GM19239 (cell line): Measurements from ENCODE around the gene NAALADL2.
"Not testable (repeated sequence)": the region's sequence is repeated elsewhere in the genome, so short reads cannot be mapped to it uniquely, and the experiment has no call there.

Source experiments
- DNase-seq: peaks from one replicate; pipeline ENCODE4 v3.0.0; 2011; ENCODE audit warnings: low spot score; ENCODE audit not compliant: insufficient read length
- FAIRE-seq: peaks from 2 replicates; lab custom pipeline; 2011; peaks lifted over from hg19 to GRCh38; lab: Jason Lieb, UNC

The NAALADL2 gene

DNA sequence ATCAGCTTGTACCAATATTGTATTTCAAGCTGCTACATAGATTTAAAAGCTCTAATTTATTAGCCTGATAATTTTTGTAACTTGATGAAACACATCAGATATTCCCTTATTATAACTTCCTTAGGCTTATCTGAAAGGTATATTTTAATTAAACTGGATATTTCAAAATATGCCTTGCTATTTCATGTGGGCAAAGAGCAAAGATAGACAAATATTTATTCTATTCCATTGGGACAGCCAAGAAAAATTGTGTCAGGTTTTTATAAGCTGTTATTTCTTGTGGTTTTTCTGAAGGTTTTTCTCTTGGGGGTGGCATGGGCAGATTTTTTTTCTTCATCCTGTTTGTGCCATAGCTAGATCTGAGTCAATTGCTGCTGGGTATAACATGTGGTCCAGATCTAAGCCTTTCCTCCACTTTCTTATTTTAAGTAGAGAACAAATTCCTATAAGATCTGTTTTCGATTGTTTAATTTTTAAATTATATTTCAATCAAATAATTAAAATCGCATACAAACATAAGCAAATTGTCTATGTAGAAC is 249.5 kb downstream of the NAALADL2 start:
- FAIRE-seq (no peak), DNase-seq (no peak)

- no peak for DNase-seq
- no peak for FAIRE-seq
Measured at GRCh38 chr3:175111036-175111435, 251.9 kb downstream of the NAALADL2 start.

DNA sequence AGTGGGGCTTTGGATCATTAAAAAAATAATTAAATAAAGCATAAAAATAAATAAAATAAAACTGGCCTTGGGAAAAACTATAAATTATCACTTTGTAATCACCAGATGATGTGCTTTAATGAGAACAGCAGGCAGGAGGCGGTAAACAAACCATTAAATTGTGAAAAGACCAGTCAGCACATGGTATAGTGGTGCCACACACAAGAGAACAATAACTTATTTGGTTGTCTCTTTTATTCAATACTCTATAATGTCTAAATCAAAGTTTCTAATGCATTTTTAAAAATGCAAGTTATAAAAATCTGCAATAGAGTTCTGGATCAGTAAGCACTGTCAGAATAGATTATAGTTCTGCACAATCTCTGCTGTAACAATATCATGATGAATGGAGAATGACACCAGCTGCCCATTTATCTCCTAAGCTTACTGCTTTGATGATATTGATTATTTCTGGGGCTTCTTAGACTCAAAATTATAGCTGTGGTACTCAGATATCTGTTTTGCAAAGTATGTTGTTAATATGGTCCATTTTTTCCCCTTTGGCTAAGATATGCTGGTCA is 259.3 kb downstream of the NAALADL2 start:
- FAIRE-seq (no peak), DNase-seq (no peak)

GRCh38 chr3:175121225-175121624 is 262.1 kb downstream of the NAALADL2 start:
- DNase-seq = no peak
- FAIRE-seq = no peak

GRCh38 chr3:175127075-175127662 is 268.0 kb downstream of the NAALADL2 start:
- FAIRE-seq = no peak

DNA sequence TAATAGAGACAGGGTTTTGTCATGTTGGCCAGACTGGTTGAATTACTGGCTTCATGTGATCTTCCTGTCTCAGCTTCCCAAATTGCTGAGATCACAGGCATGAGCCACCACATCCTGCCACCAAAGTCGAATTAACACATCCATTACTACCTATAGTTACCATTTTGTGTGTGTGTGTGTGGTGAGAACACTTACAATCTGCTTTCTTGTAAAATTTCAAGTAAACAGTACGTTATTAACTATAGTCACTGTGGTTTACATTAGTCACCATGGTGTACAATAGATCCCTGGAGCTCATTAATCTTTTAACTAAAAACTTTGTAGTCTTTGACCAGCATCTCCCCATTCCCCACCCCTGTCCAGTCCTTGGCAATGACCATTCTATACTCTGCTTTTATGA is 270.0 kb downstream of the NAALADL2 start:
- FAIRE-seq (no peak), DNase-seq (no peak)

More at GRCh38 chr3:175127075-175127662, 268.0 kb downstream of the NAALADL2 start:
- no peak for DNase-seq

DNA sequence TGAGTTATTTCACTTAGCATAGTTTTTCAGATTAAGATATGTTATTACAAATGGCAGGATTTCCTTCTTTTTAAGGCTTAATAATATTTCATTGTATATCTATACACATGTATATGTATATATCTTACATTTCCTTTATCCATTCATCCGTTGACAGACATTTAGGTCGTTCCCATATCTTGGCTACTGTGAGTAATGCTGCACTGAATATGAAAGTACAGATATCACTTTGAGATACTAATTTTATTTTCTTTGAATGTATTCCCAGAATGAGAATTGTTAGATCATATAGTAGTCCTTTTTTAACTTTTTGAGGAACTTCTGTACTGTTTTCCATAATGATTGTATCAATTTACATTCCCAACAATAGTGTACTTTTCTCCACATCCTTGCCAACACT is 270.4 kb downstream of the NAALADL2 start:
- DNase-seq (no peak), FAIRE-seq (no peak)

DNA sequence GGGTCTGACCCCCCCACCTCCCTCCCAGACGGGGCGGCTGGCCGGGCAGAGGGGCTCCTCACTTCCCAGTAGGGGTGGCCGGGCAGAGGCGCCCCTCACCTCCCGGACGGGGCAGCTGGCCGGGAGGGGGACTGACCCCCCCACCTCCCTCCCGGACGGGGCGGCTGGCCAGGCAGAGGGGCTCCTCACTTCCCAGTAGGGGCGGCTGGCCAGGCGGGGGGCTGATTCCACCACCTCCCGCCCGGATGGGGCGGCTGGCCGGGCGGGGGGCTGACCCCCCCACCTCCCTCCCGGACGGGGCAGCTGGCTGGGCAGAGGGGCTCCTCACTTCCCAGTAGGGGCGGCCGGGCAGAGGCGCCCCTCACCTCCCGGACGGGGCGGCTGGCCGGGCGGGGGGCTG is 272.7 kb downstream of the NAALADL2 start:
- not testable (repeated sequence) for DNase-seq, FAIRE-seq

GRCh38 chr3:175132706-175133105 is 273.6 kb downstream of the NAALADL2 start:
- not testable (repeated sequence) for DNase-seq, FAIRE-seq

DNA sequence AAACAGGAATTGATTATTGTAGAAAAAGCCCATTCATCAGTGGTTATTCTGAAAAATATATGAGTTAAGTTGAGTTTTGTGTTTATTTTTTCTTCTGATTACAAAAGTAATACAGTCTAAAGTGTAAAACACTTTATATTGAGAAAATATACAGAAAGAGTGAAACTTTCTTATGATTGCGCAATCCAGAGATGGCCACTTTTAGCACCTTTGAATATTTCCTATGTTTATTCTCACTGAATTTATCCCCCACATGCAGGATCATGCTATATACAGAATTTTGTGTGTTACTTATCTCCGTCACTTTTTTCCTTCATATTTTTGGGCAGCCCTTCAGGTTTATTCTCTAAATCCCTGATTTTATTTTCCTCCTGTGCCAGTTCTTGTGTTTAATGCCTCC is 285.2 kb downstream of the NAALADL2 start:
- no peak for FAIRE-seq

GRCh38 chr3:175146258-175146657 is 287.1 kb downstream of the NAALADL2 start:
- FAIRE-seq (no peak), DNase-seq (no peak)

More for the DNA sequence above, 285.2 kb downstream of the NAALADL2 start:
- no peak for DNase-seq

DNA sequence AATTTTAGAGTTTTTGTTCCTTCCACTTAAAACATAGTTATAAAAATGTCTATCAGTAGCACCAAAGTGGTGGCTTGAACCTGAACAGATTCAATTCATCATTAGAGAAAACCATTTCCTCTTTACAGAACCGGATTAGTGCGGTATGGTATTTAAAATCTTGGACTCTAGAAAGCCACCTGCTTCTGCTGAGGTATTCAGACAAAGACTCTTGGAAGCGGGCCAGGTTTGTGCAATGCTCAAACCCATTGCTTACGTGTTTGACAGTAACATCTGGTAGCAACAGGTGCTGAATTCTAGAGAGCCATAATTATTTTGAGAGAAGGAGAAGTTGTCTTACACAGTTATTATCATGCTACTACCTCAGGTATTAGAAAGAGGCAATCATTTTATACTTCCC is 290.5 kb downstream of the NAALADL2 start:
- DNase-seq (no peak), FAIRE-seq (no peak)

DNA sequence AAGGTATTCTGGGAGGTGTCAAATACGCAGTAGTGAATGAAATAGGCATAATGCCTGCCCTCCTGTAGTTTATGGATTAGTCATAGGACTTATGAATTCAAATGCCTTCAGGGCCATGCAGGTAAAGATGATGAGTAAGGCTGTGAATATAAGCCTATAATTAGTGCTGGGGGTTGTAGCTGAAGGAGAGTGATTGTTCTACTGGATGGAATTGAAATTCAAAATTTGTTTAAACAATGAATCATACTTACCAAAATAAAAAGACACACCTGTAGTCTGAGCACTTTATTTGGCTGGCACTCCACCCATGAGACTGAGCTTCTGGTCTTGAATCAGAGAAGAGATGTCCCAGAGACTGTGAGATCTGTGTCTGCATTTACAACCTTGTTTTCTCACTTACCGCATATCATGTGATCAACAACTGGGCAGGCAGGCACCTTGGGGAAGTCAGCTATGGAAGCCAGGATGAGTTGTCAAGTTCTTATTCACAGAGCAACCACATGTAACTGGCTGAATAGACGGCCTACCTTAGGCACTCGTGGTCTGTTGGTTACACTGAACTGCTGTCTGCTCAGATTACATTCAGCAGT is 291.8 kb downstream of the NAALADL2 start:
- FAIRE-seq (no peak), DNase-seq (no peak)

DNA sequence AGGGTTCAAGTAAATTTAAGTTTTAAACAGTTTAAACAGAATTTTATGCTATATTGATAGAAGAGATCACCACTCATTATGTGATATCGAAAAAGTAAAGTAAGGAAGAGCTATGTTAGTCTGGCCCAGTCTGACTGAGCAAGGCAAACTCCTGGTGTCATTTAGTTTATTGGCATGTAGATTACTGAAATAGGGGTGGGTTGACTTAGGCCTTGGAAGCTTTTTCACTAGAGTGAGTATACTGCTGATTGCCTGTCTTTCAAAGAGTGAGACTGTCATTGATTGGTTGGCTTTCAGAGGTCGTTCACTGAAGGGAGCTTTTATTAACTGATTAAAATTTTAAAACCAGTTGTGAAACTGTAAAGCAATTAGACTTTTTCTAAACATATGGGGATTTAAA is 294.5 kb downstream of the NAALADL2 start:
- DNase-seq (no peak), FAIRE-seq (no peak)

DNA sequence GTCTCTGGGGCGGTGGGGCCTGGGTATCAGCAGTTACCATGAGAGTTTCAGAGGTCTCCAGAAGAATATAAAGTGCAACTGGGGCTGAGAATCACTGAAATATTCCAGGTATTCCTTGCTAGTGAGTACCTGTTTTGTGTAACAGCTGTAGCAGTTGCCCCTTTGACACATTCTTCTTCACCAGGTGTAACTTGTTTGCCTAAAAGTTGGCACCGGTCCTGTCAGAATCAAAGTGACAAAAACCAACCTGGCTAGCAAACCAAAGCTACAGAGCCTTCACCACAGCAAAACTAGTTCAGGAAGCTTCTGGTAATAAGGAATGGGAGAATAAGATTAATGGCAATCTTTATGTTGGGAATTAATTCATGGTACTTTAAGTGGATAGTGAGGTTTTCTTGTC is 296.0 kb downstream of the NAALADL2 start:
- DNase-seq (no peak), FAIRE-seq (no peak)

DNA sequence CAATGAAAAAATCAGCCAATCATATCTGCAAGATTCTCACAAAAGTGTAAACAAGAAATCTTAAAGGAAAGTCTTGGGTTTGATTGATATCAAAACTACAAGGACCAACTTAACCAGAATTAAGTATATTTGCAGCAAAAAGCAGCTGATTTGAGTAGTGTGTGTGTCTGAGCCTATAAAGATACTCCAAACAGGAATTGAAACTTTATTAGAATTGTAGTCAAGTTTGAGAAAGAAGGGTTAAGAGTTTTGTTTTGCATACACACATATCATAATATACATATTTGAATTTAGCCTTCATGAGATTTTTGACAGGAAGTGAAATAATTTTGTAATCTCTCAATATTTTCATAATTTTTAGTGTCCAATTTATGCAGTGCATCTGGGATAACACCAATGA is 300.1 kb downstream of the NAALADL2 start:
- DNase-seq (no peak), FAIRE-seq (no peak)

GRCh38 chr3:175161291-175161690 is 302.2 kb downstream of the NAALADL2 start:
- no peak for FAIRE-seq
- no peak for DNase-seq

- DNase-seq (no peak), FAIRE-seq (no peak)
Measured at GRCh38 chr3:175163686-175164085, 304.6 kb downstream of the NAALADL2 start.

DNA sequence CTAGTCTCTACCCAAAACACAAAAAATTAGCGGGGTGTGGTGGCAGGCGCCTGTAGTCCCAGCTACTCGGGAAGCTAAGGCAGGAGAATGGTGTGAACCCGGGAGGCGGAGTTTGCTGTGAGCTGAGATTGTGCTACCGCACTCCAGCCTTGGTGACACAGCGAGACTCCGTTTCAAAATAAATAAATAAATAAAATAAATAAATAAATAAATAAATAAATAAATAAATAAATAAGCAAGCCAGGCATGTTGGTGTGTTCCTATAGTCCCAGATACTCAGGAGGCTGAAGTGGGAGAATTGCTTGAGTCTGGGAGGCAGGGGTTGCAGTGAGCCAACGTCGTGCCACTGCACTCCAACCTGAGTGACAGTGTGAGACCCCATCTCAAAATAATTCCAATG is 314.0 kb downstream of the NAALADL2 start:
- DNase-seq, FAIRE-seq: not testable (repeated sequence)

GRCh38 chr3:175176556-175176955 is 317.4 kb downstream of the NAALADL2 start:
- FAIRE-seq = no peak
- DNase-seq = no peak

DNA sequence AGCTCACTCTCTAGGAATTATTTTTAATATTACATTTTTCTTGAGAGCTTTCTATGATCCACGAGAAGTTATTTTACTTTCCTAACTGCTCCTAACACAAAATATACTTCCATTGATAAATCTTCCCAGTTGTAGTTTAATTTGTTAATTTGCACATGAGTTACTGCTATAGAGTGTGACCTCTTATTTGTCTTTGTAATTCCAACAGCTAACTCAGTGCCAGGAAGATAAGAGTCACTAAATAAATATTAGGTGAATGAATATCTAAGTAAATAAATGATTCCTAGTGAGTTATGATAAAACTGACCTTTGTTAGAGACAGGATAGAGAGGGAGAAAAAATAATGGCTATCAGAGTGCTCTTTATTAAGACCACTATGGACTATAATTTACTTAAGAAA is 319.9 kb downstream of the NAALADL2 start:
- FAIRE-seq = no peak
- no peak for DNase-seq

GRCh38 chr3:175184392-175184791 is 325.3 kb downstream of the NAALADL2 start:
- DNase-seq (no peak), FAIRE-seq (no peak)
